Keratinocyte (primary cell): Measurements from ENCODE around the gene KATNBL1. TPM values are rescaled to one million over a fixed set of nuclear protein-coding genes. Genes with fewer than 3 reads are reported as not detected.

Source experiments
- DNase-seq: peaks from one replicate; pipeline ENCODE4 v3.0.0-alpha.2; 2011; ENCODE audit warnings: low read depth, missing footprints, low spot score
- FAIRE-seq: peaks from 2 replicates; lab custom pipeline; 2011; peaks lifted over from hg19 to GRCh38; lab: Jason Lieb, UNC
- H2AFZ ChIP-seq: 2 replicates; pipeline ENCODE4 v1.6.0; 2012; ENCODE audit warnings: low read length, control low read depth, inconsistent platforms; ENCODE audit not compliant: control insufficient read depth
- H3K27ac ChIP-seq: 2 replicates; pipeline ENCODE4 v1.5.1; 2011; ENCODE audit warnings: low read length; ENCODE audit not compliant: control insufficient read depth, insufficient read depth
- H3K27me3 ChIP-seq: 3 replicates; pipeline ENCODE4 v1.6.0; 2011; ENCODE audit warnings: low read length; ENCODE audit not compliant: control insufficient read depth, insufficient read depth; ENCODE audit errors: extremely low read depth
- H3K36me3 ChIP-seq, 2 experiments: 2 replicates in 1 of 2; 3 replicates in 1 of 2; pipeline ENCODE4 v1.5.1; 2011; ENCODE audit warnings: low read length in 2 of 2, mild to moderate bottlenecking in 1 of 2; ENCODE audit not compliant: control insufficient read depth in 2 of 2, insufficient read depth in 2 of 2; ENCODE audit errors: extremely low read depth in 1 of 2
- H3K4me1 ChIP-seq: 3 replicates; pipeline ENCODE4 v1.5.1; 2011; ENCODE audit warnings: low read length; ENCODE audit not compliant: control insufficient read depth, insufficient read depth; ENCODE audit errors: extremely low read depth
- H3K4me2 ChIP-seq: 3 replicates; pipeline ENCODE4 v1.6.0; 2011; ENCODE audit warnings: low read depth, low read length; ENCODE audit not compliant: control insufficient read depth, insufficient read depth; ENCODE audit errors: extremely low read depth
- H3K4me3 ChIP-seq, 3 experiments: fragments of 200-600 bp in 1 of 3; sonication (generic) in 1 of 3; 2 replicates in 2 of 3; 3 replicates in 1 of 3; pipeline ENCODE4 v1.5.1; 2011 to 2016; ENCODE audit warnings: low read length in 3 of 3, mild to moderate bottlenecking in 3 of 3, control low read depth in 2 of 3, inconsistent platforms in 1 of 3, low read depth in 1 of 3, mixed read lengths in 1 of 3, mixed run types in 1 of 3, moderate library complexity in 1 of 3; ENCODE audit not compliant: control insufficient read depth in 2 of 3, insufficient read depth in 2 of 3; ENCODE audit errors: extremely low read depth in 1 of 3
- H3K79me2 ChIP-seq: 2 replicates; pipeline ENCODE4 v1.6.0; 2012; ENCODE audit warnings: low read length; ENCODE audit not compliant: control insufficient read depth, insufficient read depth
- H3K9ac ChIP-seq: 3 replicates; pipeline ENCODE4 v1.6.0; 2011; ENCODE audit warnings: low read length; ENCODE audit not compliant: control insufficient read depth, insufficient read depth; ENCODE audit errors: extremely low read depth
- H3K9me1 ChIP-seq: 3 replicates; pipeline ENCODE4 v1.6.0; 2011; ENCODE audit warnings: low read length; ENCODE audit not compliant: control insufficient read depth, insufficient read depth; ENCODE audit errors: extremely low read depth
- H3K9me3 ChIP-seq: 2 replicates; pipeline ENCODE4 v1.5.1; 2012; ENCODE audit warnings: low read depth, low read length; ENCODE audit not compliant: control insufficient read depth
- H4K20me1 ChIP-seq: 3 replicates; pipeline ENCODE4 v1.6.0; 2011; ENCODE audit warnings: low read length; ENCODE audit not compliant: control insufficient read depth, insufficient read depth; ENCODE audit errors: extremely low read depth
- EZH2 ChIP-seq: IDR thresholded peaks from one replicate; pipeline ENCODE4 v1.6.1; 2012; ENCODE audit warnings: inconsistent platforms, mild to moderate bottlenecking, low read length, moderate library complexity
- dilution Hi-C: fragments of 300-500 bp; cut with MboI; formaldehyde crosslinking; loops from one replicate; pipeline ENCODE4 v1.7.0; 2020; ENCODE audit warnings: low sequenced_read_pairs; ENCODE audit not compliant: extremely low pct_ligation_motif_present
- polyA plus RNA-seq, 5 experiments: library from polyadenylated mRNA; depleted of rRNA in 3 of 5; stranded (reverse) in 3 of 5; stranded (forward) in 1 of 5; unstranded in 1 of 5; fragments of >200 nt; gene quantifications; 1 replicate in 1 of 5; 2 replicates in 3 of 5; 3 replicates in 1 of 5; pipeline versions ENCODE4 v1.2.1 to v1.2.3, GENCODE V29; 2011 to 2012; ENCODE audit warnings: missing spikeins in 2 of 5, low read depth in 1 of 5, low replicate concordance in 1 of 5
- TF ChIP-seq, protein P1 (sequence below), 3 experiments: IDR thresholded peaks in 1 of 3; conservative IDR thresholded peaks in 1 of 3; optimal IDR thresholded peaks in 1 of 3; 2 replicates in 2 of 3; 3 replicates in 1 of 3; pipeline versions ENCODE3 to v1.5.1; 2011; ENCODE audit warnings: low read length in 3 of 3, mild to moderate bottlenecking in 3 of 3, moderate library complexity in 2 of 3, control low read depth in 1 of 3, inconsistent platforms in 1 of 3; ENCODE audit not compliant: insufficient read depth in 2 of 3; ENCODE audit errors: extremely low read depth in 1 of 3

KATNBL1 gene
- polyA plus RNA-seq, 1 donor (not counting 4 experiments of a cell fraction or from before 2014, with no cell fraction given), result 54.0 TPM

- Histone ChIP-seq H3K4me1 (no peaks in the 10 kb centered on the region), H3K4me2 (no peak overlapping the region), H3K36me3 (peaks cover 0 to 2% of the 10 kb centered on the region in 2 experiments), H2AFZ (no peak overlapping the region), H3K4me3 (no peak overlapping the region), H3K79me2 (no peaks in the 10 kb centered on the region), H3K9me3 (no peaks in the 10 kb centered on the region), H3K9ac (no peak overlapping the region), H3K27ac (no peak overlapping the region), H3K27me3 (no peaks in the 10 kb centered on the region), H3K9me1 (no peaks in the 10 kb centered on the region), H4K20me1 (no peaks in the 10 kb centered on the region)
- dilution Hi-C loops, result no loop called here
- no peak for TF ChIP-seq EZH2
- TF ChIP-seq, protein P1, sequence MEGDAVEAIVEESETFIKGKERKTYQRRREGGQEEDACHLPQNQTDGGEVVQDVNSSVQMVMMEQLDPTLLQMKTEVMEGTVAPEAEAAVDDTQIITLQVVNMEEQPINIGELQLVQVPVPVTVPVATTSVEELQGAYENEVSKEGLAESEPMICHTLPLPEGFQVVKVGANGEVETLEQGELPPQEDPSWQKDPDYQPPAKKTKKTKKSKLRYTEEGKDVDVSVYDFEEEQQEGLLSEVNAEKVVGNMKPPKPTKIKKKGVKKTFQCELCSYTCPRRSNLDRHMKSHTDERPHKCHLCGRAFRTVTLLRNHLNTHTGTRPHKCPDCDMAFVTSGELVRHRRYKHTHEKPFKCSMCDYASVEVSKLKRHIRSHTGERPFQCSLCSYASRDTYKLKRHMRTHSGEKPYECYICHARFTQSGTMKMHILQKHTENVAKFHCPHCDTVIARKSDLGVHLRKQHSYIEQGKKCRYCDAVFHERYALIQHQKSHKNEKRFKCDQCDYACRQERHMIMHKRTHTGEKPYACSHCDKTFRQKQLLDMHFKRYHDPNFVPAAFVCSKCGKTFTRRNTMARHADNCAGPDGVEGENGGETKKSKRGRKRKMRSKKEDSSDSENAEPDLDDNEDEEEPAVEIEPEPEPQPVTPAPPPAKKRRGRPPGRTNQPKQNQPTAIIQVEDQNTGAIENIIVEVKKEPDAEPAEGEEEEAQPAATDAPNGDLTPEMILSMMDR (optimal IDR thresholded peaks at IDR 0.05 in 1 of 3, IDR thresholded peaks at IDR 0.05 in 1 of 3, conservative IDR thresholded peaks at IDR 0.05 in 1 of 3; ENCODE audit: extremely low read depth in 1 of 3, insufficient read depth in 2 of 3, low read length in 3 of 3), result no peak
- DNase-seq, result no peak
- no peak for FAIRE-seq
Measured at GRCh38 chr15:34258151-34258550, 48.3 kb upstream of the KATNBL1 start.

- Histone ChIP-seq H2AFZ (no peak overlapping the region), H3K4me1 (no peaks in the 10 kb centered on the region), H3K4me2 (no peak overlapping the region), H3K9me1 (no peaks in the 10 kb centered on the region), H3K4me3 (no peak overlapping the region), H3K27me3 (no peaks in the 10 kb centered on the region), H3K36me3 (peaks cover 2 to 6% of the 10 kb centered on the region in 2 experiments), H3K9ac (no peak overlapping the region), H3K79me2 (no peaks in the 10 kb centered on the region), H3K27ac (no peak overlapping the region), H4K20me1 (no peaks in the 10 kb centered on the region), H3K9me3 (no peaks in the 10 kb centered on the region)
- no peak for FAIRE-seq
- dilution Hi-C loops, result no loop called here
- DNase-seq, result no peak
- no peak for TF ChIP-seq EZH2
- TF ChIP-seq, protein P1 (optimal IDR thresholded peaks at IDR 0.05 in 1 of 3, IDR thresholded peaks at IDR 0.05 in 1 of 3, conservative IDR thresholded peaks at IDR 0.05 in 1 of 3; ENCODE audit: extremely low read depth in 1 of 3, insufficient read depth in 2 of 3, low read length in 3 of 3), result no peak
Measured at GRCh38 chr15:34252545-34252944, 42.6 kb upstream of the KATNBL1 start.
